HG02870 (cell line): Measurements from ENCODE around the gene DDX27.
"Not testable (repeated sequence)": the region's sequence is repeated elsewhere in the genome, so short reads cannot be mapped to it uniquely, and the experiment has no call there.

Experiments used
- ATAC-seq: cut with Tn5 transposase; IDR thresholded peaks from one replicate; pipeline ENCODE4 v1.9.1; 2021; ENCODE audit warnings: mild to moderate bottlenecking, moderate library complexity; ENCODE audit not compliant: unreplicated experiment

The DDX27 gene

DNA sequence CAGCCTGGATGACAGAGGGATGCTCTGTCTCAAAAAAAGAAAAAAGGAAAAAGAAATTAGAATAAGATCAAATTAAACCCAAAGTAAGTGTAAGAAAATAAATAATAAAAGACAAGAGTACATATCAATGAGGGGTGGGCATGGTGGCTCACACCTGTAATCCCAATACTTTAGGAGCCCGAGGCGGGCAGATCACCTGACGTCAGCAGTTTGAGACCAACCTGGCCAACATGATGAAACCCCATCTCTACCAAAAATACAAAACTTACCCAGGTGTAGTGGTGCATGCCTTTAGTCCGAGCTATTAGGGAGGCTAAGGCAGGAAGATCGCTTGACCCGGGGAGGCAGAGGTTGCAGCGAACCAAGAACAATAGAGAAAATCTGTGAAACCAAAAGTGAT, 16.2 kb upstream of the DDX27 start:
- no peak for ATAC-seq

GRCh38 chr20:49203746-49204145, 15.5 kb upstream of the DDX27 start:
- no peak for ATAC-seq

- no peak for ATAC-seq
These were observed 12.1 kb upstream of the DDX27 start for GRCh38 chr20:49207076-49207475.

DNA sequence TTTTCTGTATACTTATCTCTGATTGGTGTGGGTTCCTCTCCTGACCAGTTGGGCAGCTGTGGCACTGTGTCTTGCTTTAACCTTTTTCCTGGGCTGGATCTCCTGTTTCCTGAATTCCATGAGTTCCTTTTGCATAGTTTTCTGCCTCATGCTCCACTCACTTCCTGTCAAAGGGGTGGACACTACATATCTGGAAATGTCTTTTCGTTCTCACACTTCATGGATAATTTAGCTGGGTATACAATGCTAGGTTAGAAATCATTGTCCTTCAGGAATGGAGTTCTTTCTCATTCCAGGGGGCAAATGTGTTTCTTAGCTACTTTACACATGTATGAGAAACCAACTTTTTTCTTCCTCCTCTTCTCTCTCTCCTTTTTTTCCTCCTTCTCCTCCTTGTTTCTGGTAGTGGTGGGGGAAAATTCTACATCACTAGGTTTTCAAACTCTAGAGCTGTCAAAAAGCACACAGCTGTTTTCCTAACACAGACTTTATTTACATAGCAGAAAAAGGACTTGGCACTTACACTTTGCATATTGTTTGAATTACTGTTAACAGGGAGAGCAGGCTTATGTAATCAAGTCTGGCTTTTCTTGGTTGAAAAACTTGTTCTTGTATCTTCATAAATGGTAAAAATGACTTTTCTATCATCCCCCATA, 9.0 kb upstream of the DDX27 start:
- no peak for ATAC-seq

- no peak for ATAC-seq
These were observed 8.5 kb upstream of the DDX27 start for GRCh38 chr20:49210757-49211110.

- ATAC-seq: no peak
These were observed 4.6 kb upstream of the DDX27 start for GRCh38 chr20:49214571-49214970.

DNA sequence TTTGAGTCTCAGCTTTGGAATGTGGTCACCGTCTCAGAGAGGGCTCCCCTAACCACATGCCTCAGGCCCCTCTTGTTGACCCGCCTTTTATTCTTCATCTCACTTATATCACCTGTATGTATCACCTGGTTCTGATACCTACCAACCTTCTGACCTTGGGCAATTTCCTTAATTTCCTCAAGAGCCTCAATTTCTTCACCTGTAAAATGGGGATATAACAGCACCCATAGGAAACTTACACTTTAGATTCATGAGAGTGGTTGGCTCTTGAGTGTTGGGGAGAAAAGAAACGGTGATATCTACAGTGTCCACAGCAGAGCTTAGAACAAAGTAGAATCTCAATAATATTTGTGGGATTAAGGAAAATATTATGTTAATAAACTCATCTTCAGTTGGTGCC, 4.0 kb upstream of the DDX27 start:
- no peak for ATAC-seq

- ATAC-seq: no peak
These were observed 2.1 kb upstream of the DDX27 start for GRCh38 chr20:49216991-49217578.

- not testable (repeated sequence) for ATAC-seq
These were observed 501 bp upstream of the DDX27 start for GRCh38 chr20:49218739-49219090.

- no peak for ATAC-seq
These were observed 962 bp downstream of the DDX27 start for GRCh38 chr20:49219924-49220831.

GRCh38 chr20:49225896-49226295, 6.7 kb downstream of the DDX27 start:
- ATAC-seq: no peak

- no peak for ATAC-seq
These were observed 9.5 kb downstream of the DDX27 start for GRCh38 chr20:49228676-49229075.

- ATAC-seq: no peak
These were observed 10.2 kb downstream of the DDX27 start for GRCh38 chr20:49229381-49229780.

GRCh38 chr20:49230021-49230420, 10.8 kb downstream of the DDX27 start:
- no peak for ATAC-seq

DNA sequence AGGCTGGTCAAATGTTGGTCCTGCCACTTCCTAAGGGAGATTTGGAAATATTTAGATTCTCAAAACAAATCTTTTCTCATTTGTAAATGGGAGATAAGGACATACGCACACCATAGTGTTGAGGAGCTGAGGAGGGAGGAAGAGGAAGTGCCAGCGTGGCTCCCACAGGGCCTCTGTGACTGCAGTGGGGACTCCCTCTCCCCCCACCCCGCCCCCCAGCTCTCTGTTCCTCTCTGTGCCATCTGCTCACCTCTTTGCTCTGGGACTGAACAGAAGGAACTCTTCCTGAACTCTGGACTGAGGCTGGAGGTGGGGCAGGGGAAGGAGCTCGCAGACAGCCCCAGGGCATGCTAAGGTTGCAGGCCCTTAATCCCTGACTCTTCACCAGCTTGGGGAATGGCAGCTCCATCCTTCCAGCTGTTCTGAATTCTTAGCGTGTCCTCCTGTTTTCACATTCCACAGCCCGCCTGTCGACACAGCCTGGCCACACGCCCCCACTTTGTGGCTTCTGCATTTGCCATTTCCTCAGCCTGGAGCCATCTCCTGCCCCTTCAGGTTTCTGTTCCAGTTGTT, 11.4 kb downstream of the DDX27 start:
- no peak for ATAC-seq

DNA sequence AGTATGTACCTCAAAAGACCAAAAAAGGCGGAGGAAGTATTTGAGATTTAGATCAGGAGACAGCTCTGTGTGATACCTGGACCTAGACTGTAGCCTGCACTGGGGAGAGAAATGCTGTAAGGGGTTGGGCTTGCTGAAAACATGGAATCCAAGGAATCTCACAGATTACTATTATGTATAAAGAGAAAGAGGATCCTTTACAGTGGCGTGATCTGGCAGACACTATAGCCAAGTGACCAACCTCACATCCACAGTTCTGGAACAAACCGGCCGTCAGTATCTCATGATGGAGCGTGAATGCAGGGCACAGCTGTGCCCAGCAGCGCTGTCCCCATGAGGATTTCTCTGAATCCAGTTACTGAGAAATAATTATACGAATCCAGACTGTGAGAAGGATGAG, 12.3 kb downstream of the DDX27 start:
- no peak for ATAC-seq

DNA sequence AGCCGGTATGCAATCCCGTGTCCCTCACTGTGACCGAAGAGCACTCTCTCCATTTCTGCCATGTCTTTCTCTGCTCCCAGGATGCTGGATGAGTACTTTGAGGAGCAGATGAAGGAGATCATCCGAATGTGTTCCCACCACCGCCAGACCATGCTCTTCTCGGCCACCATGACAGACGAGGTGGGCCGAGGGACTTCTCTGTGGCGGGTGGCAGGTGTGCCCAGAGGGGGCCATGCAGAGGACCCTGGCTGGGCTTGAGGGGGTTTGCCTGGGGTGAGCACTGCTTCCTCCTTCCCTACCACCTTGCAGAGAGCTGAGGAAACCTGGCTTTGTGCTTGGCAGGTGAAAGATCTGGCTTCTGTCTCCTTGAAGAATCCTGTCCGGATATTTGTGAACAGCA, 14.0 kb downstream of the DDX27 start:
- no peak for ATAC-seq

DNA sequence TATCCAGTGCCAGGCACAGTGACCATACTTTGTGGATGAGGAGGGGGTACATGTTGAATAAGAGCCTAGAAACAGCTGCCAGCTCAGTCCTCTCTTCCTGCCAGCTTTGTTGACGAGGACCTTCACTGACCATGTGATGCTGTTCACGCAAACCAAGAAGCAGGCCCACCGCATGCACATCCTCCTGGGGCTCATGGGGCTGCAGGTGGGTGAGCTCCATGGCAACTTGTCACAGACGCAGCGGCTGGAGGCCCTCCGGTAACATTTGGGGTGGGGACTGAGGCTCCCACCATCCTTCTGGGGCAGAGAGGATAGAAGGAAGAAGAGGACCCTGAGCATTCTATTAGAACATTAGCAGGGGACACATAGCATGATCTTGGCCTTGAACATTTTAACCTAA, 15.6 kb downstream of the DDX27 start:
- no peak for ATAC-seq

DNA sequence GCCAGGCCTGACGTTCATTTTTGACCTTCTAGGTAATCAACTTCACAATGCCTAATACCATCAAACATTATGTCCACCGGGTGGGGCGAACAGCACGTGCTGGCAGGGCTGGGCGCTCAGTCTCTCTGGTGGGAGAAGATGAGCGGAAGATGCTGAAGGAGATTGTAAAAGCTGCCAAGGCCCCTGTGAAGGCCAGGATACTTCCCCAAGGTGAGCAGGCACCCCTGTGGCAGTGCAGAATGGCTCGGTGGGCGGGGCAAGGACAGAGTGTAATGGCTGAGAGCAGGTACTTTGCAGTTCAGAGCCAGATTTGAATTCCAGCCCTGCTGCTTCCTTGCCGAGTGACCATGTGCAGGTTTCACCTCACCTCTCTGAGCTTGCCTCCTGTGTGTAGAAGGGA, 17.1 kb downstream of the DDX27 start:
- ATAC-seq: no peak

DNA sequence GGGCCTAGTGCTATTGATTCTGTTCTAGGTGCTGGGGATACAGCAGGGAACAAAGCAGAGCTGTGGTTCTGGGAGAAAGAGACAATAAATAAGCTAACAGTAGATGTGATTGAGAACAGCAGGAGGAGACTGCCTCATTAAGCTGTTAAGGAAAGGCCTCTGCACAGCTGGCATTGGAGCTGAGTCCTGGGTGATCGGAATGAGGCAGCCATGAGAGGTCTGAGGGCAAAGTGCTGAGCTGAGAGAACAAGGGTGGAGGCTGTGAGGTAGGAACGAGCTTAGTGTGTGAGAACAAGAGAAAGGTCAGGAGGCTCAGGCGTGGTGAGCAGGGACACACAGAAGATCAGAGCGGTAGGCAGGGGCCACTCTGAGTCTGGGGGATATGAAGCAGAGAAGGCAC, 18.3 kb downstream of the DDX27 start:
- ATAC-seq: no peak

DNA sequence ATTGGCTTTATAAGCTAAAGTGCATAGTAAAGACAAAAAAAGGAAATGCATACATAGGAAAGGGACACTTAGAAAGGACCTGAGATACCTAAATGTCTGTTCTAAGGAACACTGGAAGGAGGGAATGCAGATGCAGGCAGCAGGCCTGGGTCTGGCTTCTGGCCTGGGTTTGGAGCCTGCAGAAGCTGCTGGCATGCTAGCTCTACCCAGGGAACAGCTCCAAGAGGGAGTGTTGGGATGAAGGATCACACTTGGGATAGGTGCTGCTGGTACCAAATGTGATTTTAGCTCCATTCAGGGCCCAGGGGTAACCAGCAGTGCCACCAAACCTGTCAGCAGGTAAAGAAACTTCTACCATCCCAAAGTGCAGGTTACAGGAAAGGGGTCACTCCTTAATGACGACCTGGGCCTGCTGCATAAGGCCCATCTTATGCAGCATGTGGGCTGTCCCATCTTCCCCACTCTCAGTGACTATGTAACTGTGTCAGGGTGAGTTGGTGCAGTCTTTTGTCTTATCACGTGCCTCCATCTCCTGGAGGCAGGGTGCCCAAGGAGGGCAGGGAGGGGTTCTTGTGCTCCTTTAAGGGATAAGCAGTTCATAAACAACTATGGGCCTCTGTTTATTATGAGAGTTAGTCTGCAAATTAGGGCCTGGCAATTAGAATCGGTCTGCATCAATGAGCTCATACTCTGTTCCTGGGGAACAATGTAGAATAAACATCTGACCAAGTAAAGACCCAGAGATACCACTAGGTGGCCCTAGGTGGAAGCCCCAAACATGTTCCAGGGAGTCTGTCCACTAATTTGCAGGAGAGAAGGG, 26.9 kb downstream of the DDX27 start:
- no peak for ATAC-seq
